GM23338 (cell line): Measurements from ENCODE around the gene IPPK.

Experiments
- CREB1 ChIP-seq: fragments of 250-450 bp; sonication (Bioruptor Pico); IDR thresholded peaks from 2 replicates; pipeline ENCODE4 v1.5.0; 2020; ENCODE audit warnings: low read depth, mild to moderate bottlenecking, moderate library complexity
- EZH2 ChIP-seq: fragments of 200-600 bp; sonication (generic); IDR thresholded peaks from one replicate; pipeline ENCODE4 v1.8.0; 2017; ENCODE audit warnings: antibody characterized with exemption, mild to moderate bottlenecking, low read depth; ENCODE audit not compliant: unreplicated experiment
- EZH2phosphoT487 ChIP-seq: fragments of 200-600 bp; sonication (generic); IDR thresholded peaks from one replicate; pipeline ENCODE4 v1.8.1; 2018; ENCODE audit warnings: antibody characterized with exemption; ENCODE audit not compliant: unreplicated experiment
- NANOG ChIP-seq: IDR thresholded peaks from 2 replicates; pipeline ENCODE4 v1.6.1; 2016; ENCODE audit warnings: antibody characterized with exemption, borderline replicate concordance
- POLR2AphosphoS5 ChIP-seq: IDR thresholded peaks from 2 replicates; pipeline ENCODE4 v1.6.1; 2016; ENCODE audit warnings: antibody characterized with exemption, low read depth
- STAT1 ChIP-seq: IDR thresholded peaks from one replicate; pipeline ENCODE4 v1.6.1; 2016; ENCODE audit warnings: antibody characterized with exemption; ENCODE audit not compliant: unreplicated experiment
- TF ChIP-seq, protein P1 (sequence below), 2 experiments: fragments of 200-600 bp in 1 of 2; sonication (generic) in 1 of 2; conservative IDR thresholded peaks; 2 replicates each; pipeline versions ENCODE4 v1.5.1 to v1.6.1; 2016 to 2017; ENCODE audit warnings: antibody characterized with exemption in 2 of 2, low read depth in 2 of 2, mild to moderate bottlenecking in 2 of 2, moderate library complexity in 1 of 2
- TF ChIP-seq, protein P2 (sequence below): IDR thresholded peaks from one replicate; pipeline ENCODE4 v1.6.1; 2018; ENCODE audit warnings: antibody characterized with exemption; ENCODE audit not compliant: unreplicated experiment
- TF ChIP-seq, protein P3 (sequence below): IDR thresholded peaks from 2 replicates; pipeline ENCODE4 v1.6.1; 2016; ENCODE audit warnings: antibody characterized with exemption

DNA sequence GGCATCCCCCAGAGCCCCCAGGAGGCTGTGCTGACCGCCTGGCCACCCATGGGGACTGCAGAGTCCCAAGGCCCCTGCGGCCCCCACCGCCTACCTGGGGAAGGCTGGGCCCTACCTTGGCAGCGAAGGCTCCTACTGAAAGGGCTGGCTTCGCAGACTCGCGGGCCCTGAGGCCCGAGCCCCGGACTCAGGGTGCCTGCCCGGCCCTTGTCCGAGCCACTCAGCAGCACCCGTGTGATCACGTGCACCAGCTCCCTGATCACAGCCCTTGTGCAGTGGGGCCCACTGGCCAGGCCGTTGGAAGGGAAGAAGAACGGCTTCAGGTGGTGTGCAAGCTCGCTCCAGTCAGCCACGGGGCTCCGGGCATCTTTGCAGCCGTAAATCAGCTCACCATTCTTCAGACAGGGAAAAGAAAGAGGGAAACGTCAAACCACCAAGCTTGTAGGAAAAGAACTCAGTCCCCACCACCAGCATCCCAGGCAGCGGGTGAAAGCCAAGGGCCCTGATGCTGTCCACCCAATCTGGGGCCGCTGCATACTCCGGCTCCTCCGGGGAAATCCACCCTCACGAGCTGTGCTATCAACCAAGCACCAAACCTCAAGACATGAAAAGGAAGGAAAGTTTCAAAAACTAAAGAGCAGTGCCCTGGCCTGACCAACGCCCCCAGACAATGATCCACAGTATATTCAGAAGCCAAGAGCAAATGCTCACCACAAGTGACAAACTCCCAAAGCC is 31.9 kb downstream of the IPPK start:
- TF ChIP-seq EZH2phosphoT487 = no peak
- TF ChIP-seq, protein P1, sequence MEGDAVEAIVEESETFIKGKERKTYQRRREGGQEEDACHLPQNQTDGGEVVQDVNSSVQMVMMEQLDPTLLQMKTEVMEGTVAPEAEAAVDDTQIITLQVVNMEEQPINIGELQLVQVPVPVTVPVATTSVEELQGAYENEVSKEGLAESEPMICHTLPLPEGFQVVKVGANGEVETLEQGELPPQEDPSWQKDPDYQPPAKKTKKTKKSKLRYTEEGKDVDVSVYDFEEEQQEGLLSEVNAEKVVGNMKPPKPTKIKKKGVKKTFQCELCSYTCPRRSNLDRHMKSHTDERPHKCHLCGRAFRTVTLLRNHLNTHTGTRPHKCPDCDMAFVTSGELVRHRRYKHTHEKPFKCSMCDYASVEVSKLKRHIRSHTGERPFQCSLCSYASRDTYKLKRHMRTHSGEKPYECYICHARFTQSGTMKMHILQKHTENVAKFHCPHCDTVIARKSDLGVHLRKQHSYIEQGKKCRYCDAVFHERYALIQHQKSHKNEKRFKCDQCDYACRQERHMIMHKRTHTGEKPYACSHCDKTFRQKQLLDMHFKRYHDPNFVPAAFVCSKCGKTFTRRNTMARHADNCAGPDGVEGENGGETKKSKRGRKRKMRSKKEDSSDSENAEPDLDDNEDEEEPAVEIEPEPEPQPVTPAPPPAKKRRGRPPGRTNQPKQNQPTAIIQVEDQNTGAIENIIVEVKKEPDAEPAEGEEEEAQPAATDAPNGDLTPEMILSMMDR (conservative IDR thresholded peaks at IDR 0.05; ENCODE audit: low read depth in 2 of 2) = no peak
- no peak for TF ChIP-seq EZH2
- TF ChIP-seq CREB1 (CRISPR knock-in tag) = no peak
- TF ChIP-seq NANOG = no peak
- TF ChIP-seq POLR2AphosphoS5 = no peak
- no peak for TF ChIP-seq STAT1
- TF ChIP-seq, protein P2, sequence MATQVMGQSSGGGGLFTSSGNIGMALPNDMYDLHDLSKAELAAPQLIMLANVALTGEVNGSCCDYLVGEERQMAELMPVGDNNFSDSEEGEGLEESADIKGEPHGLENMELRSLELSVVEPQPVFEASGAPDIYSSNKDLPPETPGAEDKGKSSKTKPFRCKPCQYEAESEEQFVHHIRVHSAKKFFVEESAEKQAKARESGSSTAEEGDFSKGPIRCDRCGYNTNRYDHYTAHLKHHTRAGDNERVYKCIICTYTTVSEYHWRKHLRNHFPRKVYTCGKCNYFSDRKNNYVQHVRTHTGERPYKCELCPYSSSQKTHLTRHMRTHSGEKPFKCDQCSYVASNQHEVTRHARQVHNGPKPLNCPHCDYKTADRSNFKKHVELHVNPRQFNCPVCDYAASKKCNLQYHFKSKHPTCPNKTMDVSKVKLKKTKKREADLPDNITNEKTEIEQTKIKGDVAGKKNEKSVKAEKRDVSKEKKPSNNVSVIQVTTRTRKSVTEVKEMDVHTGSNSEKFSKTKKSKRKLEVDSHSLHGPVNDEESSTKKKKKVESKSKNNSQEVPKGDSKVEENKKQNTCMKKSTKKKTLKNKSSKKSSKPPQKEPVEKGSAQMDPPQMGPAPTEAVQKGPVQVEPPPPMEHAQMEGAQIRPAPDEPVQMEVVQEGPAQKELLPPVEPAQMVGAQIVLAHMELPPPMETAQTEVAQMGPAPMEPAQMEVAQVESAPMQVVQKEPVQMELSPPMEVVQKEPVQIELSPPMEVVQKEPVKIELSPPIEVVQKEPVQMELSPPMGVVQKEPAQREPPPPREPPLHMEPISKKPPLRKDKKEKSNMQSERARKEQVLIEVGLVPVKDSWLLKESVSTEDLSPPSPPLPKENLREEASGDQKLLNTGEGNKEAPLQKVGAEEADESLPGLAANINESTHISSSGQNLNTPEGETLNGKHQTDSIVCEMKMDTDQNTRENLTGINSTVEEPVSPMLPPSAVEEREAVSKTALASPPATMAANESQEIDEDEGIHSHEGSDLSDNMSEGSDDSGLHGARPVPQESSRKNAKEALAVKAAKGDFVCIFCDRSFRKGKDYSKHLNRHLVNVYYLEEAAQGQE = no peak
- TF ChIP-seq, protein P3, sequence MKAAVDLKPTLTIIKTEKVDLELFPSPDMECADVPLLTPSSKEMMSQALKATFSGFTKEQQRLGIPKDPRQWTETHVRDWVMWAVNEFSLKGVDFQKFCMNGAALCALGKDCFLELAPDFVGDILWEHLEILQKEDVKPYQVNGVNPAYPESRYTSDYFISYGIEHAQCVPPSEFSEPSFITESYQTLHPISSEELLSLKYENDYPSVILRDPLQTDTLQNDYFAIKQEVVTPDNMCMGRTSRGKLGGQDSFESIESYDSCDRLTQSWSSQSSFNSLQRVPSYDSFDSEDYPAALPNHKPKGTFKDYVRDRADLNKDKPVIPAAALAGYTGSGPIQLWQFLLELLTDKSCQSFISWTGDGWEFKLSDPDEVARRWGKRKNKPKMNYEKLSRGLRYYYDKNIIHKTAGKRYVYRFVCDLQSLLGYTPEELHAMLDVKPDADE = no peak
